Activated gamma-delta T cell (primary cell): Measurements from ENCODE around the gene EPHA6.
"Not testable (repeated sequence)": the region's sequence is repeated elsewhere in the genome, so short reads cannot be mapped to it uniquely, and the experiment has no call there.

Experiments used
- DNase-seq: peaks from one replicate; lab custom pipeline; 2025; lab: John Stamatoyannopoulos, UW

Gene EPHA6

DNA sequence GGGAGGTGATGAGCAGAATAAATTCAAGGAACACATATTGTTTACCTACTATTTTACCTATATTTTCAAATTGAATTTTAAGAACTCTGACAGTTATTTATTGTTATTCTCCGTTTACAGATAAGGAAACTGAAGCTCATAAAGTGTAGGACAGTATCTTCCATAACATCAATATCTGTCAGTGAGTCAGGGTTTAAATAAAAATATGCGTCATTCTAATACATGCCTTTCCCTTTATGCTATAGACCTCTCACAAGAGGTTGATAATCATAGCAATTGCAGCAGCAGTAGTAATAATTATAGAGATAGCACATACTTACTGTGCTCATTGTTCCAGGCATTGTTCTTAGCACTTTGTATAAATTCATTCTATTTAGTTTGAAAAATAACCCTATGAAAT is 101.1 kb downstream of the EPHA6 start:
- DNase-seq, result no peak

DNA sequence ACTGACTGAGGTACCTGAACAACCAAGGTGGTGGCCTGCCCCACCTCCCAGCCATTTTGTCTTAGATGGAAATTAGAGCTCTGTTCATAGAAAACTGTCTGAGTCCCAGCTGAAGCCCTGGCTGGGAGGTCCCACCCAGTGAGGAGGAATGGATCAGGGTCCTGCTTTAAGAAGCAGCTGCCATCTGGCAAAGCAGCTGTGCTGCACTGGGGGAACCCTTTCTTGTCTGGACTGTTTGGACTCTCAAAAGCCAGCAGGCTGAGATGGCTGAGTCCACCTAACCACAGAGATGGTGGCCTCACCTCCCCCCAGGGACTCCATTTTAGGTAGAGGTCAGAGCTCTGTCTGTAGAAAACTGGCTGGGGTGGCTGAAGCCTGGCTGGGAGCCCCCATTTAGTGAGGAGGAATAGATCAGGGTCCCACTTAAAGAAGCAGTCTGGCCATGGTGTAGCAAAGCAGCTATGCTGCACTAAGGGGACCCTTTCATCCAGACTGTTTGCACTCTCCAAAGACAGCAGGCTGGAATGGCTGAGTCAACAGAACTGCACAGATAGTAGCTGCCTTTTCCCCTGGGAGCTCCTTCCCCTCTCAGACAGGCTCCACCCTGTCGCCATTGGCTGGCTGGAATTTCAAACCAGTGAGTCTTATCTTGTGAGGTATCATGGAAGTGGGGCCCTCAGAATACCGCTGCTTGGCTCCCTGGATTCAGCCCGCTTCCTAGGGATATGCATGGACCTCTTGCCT is 116.9 kb downstream of the EPHA6 start:
- DNase-seq, result no peak

DNA sequence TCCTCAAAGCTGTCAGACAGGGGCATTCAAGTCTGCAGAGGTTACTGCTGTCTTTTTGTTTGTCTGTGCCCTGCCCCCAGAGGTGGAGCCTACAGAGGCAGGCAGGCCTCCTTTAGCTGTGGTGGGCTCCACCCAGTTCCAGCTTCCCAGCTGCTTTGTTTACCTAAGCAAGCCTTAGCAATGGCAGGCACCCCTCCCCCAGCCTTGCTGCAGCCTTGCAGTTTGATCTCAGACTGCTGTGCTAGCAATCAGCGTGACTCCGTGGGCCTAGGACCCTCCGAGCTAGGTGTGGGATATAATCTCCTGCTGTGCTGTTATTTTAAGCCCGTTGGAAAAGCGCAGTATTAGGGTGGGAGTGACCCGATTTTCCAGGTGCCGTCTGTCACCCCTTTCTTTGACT is 127.7 kb downstream of the EPHA6 start:
- not testable (repeated sequence) for DNase-seq

DNA sequence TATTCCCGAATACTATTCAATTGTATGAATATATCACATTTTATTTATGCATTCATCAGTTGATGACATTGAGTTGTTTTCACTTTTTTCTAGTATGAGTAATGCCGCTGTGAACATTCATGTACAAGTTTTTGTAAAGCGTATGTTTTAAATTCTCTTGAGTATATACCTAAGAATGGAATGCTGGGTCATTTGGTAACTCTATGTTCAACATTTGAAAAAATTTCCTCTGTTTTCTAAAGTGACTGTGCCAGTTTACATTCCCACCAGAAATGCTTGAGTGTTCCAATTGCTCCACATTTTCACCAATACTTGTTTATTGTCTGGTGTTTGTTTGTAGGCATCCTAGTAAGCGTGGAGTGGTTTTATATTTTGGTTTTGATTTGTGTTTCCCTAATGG is 144.5 kb downstream of the EPHA6 start:
- DNase-seq, result no peak

DNA sequence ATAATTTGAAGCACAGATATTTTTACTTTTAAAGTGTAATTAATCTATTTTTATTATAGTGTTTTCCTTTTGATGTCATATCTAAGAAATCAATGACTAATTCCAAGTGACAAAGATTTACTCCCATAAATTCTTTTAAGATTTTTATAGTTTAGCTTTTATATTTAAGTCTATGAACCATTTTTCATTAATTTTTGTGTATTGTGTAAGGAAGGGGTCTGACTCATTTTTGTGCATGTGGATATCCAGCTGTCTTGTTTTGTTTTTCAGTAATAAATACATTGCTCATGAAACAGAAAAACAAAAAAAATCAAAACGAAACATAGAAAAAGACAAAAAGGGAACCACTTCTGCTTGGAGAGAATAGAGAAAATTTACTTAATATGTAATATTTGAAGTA is 145.1 kb downstream of the EPHA6 start:
- no peak for DNase-seq

DNA sequence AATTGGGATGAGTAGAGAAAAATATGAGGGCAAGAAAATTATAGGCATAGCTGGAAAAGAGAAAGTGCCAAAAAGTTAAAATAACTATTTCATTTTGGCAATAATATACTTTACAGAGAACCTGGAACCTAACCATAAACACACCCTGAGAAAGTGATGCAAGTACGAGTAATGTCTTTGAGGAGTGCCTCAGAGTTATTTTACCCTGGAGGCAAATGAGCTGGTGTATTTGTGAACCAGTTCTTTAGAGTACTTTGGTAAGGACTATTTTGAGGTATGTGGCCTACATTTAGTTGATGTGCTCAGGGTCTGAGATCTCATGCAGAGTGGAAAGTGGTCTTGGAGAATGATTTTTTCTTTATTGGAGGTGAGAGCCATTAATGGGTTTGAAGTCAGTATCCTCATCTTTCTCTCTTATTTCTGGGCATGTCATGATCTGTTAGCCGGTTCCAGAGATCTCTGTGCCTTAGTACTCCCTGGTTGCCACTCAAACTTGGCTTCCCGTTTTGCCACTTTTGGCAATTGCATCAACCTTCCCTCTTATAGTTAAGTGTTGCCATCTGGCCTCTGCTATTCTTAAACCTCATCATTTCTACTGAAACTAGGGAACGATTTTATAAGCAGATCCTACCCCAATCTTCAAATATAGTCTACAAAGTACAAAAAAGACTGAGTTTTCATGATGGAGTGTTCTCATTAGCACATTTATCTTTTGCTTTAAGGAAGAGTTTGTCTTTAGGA is 145.7 kb downstream of the EPHA6 start:
- no peak for DNase-seq

DNA sequence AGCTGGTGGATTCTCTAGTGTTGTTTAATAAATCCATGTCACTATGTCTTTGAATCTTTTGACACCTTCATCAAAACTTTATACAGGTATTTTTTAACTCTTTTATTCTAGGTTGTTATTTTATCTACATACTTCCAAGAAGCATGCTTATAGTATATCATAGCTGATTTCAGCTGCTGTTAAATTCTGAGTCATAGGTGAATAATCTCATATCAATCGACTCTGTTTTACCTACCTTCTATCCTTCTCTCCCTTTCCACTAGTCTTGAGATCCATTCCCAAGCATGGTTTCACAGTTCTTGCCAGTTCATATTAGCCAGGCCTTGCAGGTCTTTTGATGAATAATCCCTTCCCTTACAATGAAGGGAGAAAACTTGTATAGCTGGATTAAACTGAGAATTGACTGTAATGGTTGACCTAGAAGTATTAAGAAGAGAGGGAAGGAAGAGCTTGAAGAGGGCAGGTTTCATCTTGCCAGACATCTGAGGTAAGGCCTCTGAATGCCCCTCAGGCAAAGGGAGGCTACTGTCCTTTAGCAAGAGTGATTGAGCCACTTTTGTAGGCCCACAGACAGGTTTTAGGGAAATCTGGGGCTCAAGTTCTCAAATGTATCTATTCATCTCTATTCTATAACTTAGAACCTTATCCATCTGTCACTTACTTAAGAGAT is 146.4 kb downstream of the EPHA6 start:
- DNase-seq, result no peak

DNA sequence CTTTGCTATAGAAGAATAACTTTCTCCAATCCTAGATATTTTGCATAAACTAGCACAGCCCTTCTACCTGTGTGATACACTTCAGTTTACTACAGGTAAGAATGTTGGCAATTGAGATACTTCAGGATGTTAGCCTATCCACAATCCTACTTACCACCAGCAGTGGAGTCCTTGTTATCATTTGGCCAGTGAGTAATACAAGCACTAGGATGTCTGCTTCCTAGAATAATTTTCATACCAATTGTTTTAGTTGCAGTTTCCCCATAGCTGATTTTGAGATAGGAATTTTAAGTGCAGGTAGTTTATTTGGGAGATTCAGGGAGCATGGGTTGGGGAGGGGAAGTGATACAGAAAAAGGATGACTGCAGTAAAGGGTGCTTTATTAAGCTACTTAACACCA is 147.2 kb downstream of the EPHA6 start:
- no peak for DNase-seq

DNA sequence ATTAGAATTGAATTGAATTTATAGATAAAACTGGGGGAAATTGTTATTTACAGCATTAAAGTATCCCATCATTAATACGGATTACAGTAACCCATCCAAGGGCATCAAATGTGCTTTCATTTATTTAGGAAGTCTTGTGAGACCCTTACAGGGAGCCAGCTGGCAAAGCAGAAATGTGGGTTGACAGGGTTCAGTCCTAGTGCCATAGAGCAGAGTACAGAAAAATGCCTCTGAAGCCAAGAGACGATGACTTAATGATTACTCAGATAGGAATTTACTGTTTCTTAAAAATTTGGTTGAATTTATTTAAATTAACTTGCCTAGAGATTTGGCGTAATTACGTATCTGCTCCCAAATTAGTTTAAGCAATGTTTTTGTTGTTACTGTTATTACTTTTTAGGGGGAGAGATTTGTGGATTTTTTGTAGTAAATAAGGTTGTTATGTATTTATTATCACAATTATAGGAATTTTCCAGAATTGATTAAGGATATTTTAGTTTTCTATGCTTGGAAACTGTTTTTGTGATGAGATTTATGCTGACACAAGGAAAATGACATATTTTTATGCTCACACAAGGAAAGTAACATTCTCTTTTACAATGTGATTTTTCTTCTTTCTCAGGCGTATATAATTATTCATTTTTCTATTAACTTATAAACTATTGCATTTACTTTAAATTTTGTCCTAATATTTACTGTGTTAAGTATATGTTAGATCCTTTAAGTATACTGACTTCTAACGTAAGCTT is 152.0 kb downstream of the EPHA6 start:
- DNase-seq, result no peak

DNA sequence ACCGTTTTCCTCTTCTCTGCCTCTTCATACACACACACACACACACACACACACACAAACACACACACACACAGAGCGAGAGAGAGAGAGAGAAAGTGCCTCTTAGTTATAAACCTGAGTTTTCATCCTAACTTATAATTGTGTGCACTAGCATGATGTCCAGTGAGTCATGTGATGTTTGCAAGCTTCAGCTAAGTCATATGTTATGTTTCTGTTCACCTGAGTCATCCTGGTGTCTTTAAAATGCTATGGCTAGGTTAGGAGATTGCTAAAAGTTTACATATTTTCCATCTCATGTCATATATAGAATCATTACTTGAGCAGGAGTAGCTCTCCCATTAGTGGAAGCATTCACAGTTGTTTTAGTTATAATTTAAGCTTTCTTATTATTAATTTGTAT is 155.8 kb downstream of the EPHA6 start:
- no peak for DNase-seq

DNA sequence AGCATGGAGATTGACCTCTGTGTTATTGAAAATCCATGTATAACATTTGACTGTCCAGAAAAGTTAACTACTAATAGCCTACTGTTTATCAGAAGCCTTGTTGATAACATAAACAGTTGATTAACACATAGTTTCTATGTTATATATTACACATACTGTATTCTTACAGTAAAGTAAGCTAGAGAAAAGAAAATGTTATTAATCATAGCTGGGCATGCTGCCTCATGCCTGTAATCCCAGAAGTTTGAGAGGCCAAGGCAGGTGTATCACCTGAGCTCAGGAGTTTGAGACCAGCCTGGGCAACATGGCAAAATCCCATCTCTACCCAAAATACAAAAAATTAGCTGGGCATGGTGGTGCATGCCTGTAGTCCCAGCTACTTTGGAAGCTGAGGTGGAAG is 163.3 kb downstream of the EPHA6 start:
- DNase-seq, result no peak

DNA sequence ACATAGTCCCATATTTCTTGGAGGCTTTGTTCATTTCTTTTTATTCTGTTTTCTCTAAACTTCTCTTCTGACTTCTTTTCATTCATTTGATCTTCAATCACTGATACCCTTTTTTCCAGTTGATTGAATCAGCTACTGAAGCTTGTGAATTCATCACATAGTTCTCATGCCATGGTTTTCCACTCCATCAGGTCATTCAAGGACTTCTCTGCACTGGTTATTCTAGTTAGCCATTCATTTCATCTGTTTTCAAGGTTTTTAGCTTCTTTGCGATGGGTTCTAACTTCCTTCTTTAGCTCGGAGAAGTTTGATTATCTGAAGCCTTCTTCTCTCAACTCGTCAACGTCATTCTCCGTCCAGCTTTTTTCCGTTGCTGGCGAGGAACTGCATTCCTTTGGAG is 169.3 kb downstream of the EPHA6 start:
- DNase-seq, result not testable (repeated sequence)

DNA sequence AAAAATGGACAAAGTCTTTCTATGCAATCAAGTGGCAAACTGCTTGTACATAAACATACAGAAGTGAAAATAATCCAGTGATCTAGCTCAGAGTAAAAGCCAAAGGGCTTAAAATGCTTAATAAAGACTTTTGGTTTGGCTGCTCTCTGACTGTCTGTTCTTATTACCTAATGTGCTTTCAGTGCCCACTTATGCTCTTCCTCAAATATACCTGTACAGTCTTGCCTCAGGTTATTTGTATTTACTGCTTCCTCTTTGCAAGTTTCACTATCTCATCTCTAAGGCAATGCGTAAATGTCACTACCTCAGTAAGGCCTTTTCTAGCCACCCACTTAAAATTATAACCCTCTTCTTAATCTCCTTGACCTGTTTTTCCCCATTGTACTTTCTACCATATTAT is 171.8 kb downstream of the EPHA6 start:
- DNase-seq, result no peak

DNA sequence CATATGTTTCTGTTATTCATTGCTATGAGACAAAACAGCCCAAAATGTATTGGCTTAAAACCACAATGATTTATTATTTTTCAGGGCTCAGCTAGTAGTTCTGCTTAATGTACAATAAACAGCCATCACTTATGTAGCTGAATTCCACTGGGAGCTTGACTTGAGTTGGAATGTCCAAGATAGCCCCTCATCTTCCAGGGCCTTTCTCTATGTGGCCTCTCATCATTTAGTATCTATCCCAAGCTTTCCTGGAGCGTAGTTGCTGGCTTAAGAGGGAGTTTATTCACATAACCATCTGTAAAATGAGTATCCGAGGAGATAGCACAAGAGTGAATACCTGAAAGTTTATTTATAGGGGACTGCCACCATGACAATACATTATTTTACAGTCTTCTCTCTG is 176.8 kb downstream of the EPHA6 start:
- DNase-seq, result no peak

DNA sequence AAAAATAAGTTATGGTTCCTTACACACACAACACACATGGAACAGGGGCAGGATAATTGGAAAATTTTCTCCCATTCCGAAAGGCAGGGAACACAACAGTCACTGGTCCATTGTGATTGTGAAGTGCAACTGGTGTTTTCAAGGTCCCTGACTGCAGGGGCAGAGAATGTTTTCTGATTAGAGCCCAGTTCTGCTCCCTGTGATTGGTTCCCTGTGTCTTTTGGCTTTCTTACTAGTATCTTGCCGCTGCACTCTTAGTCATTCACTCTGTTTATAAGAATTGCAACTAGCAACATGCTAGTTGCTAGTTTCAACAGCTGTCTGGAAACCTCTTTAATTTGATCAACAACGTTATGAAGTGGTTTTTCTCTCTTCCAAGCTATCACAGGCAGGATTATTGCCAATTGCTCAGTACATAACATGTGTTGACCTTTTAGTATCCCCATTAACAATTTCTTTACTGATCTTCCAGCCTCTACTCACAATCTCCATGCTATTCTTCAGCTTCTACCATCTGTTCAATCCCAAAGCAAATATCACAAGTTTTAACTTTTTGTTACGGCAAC is 177.5 kb downstream of the EPHA6 start:
- DNase-seq, result no peak

DNA sequence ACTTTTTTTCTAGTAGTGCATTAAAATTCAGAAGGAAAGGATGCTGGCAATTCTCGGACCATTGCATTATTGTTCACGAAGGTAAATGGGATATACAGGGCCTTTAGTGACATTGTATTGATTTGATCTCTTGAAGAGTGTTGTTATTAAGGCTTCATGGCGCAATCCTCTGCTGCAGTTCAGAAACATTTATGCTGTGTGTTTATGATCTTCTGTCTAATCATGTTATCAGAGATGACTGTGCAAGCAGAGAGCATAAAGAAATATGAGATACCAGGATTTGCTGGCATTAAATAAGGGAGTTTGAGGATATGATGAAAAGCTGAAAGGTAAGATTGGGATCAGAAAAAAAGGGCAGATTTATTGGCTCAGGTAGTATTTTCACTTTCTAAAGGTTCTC is 180.6 kb downstream of the EPHA6 start:
- DNase-seq, result no peak

DNA sequence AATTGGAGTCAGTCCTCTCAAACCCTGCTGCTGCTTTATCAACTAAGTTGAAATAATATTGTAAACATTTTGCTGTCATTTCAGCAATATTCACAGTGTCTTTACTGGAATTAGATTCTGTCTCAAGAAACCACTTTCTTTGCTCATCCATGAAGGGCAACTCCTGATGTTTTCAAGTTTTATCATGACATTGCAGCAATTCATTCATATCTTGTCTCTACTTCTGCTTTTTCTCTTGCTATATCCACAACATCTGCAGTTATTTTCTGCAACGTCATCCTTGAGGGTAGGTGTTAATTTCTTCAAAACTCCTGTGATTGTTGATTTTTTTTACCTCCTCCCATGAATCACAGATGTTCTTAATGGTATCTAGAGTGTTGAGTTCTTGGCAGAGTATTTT is 181.6 kb downstream of the EPHA6 start:
- no peak for DNase-seq

DNA sequence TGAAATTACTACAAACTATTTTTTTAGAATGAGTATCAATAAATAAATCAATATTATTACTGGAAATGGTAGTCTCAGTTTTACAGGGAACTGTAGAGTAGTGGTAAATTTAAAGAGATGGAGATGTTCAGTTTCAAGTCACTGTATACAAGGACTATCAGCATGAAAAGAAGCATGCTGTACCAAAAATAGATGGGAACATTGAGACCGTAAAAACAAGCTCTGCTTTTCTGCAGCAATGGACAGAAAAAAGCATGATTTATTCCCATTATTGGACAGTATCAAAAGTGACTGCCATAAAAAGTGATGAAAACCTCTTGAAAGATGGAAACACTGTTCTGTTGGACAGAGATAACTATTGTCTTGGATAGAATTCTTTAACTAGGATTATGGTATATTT is 187.2 kb downstream of the EPHA6 start:
- no peak for DNase-seq

DNA sequence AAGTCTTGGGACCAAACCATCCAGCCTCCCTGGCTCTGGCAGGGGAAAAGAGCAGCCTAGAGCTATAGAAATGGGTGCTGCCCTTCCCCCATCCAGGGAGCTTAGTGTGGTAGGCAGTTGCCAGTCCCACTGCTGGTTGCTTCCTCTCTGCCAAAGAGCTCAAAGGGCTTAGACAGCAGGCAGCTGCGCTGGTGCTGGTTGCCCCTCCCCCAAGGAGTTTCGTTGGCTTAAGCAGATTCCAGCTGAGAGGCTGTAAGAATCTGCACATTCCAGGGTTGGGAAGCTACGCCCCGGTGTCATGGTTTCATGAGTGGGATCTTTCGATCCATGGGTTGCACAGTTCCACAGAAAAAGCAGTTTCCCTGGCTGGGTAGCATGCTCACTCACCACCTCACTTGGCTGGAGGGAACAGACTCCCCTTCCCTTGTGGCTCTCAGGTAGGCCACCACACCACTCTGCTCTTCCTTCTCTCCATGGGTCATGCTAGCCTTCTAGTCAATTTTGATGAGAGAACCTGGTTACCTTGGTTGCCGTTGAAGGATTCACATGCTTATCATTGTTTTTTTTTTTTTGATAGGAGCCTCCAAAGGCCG is 195.1 kb downstream of the EPHA6 start:
- DNase-seq, result no peak

DNA sequence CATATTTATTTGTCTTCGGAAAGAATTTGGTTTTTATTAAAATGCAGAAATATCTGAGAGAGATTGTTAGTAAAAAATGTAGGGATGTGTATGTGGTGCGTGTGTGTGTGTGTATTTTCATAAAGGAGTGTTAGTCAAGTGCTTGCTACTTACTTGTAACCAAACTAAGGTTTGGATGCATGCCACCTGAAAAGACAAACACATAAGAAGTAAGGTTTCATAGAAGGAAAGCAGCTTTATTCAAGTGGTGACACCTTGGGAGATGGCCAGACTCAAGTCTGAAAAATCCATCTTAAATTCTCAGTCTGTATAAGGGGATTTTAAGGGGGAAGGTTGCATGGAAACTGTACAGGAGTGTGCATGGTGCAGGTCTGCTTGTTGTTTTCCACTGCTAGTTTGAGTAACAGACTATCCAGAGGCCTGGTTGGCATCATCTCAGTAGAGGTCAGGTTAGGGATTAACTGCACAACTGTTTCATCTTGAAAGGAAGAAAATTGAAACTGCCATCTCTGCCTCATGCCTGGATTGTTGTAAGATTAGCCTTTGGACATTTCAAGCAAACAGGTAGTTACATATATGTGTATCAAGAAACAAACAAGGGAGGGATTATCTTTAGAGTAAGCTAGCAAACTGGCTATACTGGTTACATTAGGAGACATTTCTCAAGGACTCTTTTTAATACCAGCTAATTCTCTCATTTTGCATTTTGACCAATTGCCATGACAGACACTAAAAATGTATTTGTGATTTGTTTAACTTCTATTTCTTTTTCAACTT is 196.7 kb downstream of the EPHA6 start:
- DNase-seq, result no peak

DNA sequence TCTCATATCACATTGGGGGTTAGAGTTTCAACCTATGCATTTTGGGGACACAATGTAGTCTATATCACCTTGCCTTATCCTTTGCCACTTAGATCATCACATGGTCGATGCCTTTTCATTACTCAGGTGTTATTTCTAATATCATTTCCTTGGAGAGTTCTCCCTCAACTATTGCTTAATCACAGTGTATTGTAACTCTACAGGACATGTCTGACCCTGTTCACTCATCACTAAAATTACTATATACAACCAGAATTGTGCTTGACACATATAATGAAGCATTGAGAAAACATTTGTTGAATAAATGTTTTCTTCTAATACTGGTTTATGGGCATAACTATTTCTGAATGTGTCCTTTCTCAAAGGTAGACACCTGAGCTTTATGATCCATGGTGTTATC is 207.4 kb downstream of the EPHA6 start:
- DNase-seq, result no peak
